Endodermal cell (in vitro differentiated cells): ENCODE measurements around the gene NDOR1. TPM values are rescaled to one million over a fixed set of nuclear protein-coding genes. Genes with fewer than 3 reads are reported as not detected.

ENCODE experiments used
- DNase-seq: peaks from one replicate; pipeline ENCODE4 v3.0.0-alpha.2; 2017
- H3K27ac ChIP-seq: 2 replicates; pipeline ENCODE4 v1.5.1; 2013; ENCODE audit warnings: mild to moderate bottlenecking, low read depth, low read length, moderate library complexity
- H3K27me3 ChIP-seq: 2 replicates; pipeline ENCODE4 v1.6.1; 2013; ENCODE audit warnings: mild to moderate bottlenecking, low read length, moderate library complexity; ENCODE audit not compliant: insufficient read depth, control insufficient read depth, poor library complexity, severe bottlenecking
- H3K36me3 ChIP-seq: 2 replicates; pipeline ENCODE4 v1.7.0; 2013; ENCODE audit warnings: mild to moderate bottlenecking, low read length, moderate library complexity; ENCODE audit not compliant: control insufficient read depth, insufficient read depth
- H3K4me1 ChIP-seq: one replicate; pipeline ENCODE4 v1.7.0; 2013; ENCODE audit warnings: low read length; ENCODE audit not compliant: control insufficient read depth, insufficient read depth
- H3K4me3 ChIP-seq: 2 replicates; pipeline ENCODE4 v1.5.1; 2013; ENCODE audit warnings: mild to moderate bottlenecking, low read length, moderate library complexity
- H3K9ac ChIP-seq: 2 replicates; pipeline ENCODE4 v1.6.1; 2013; ENCODE audit warnings: mild to moderate bottlenecking, low read length, moderate library complexity; ENCODE audit not compliant: poor library complexity, severe bottlenecking; ENCODE audit errors: extremely low read depth
- H3K9me3 ChIP-seq: 2 replicates; pipeline ENCODE4 v1.6.1; 2013; ENCODE audit warnings: mild to moderate bottlenecking, low read length, moderate library complexity; ENCODE audit not compliant: control insufficient read depth
- H3K27ac Mint-ChIP-seq: 2 replicates; pipeline ENCODE4 v1.8.0; 2020; ENCODE audit warnings: mixed read lengths
- H3K27me3 Mint-ChIP-seq: 2 replicates; pipeline ENCODE4 v1.8.0; 2021; ENCODE audit warnings: mild to moderate bottlenecking, mixed read lengths; ENCODE audit not compliant: insufficient read depth
- H3K36me3 Mint-ChIP-seq: 2 replicates; pipeline ENCODE4 v1.8.0; 2020; ENCODE audit warnings: low read depth, mixed read lengths
- H3K4me1 Mint-ChIP-seq: 2 replicates; pipeline ENCODE4 v1.8.0; 2020; ENCODE audit warnings: mixed read lengths
- H3K4me3 Mint-ChIP-seq: 2 replicates; pipeline ENCODE4 v1.8.0; 2020; ENCODE audit warnings: mild to moderate bottlenecking, moderate library complexity, mixed read lengths
- H3K9me3 Mint-ChIP-seq: 2 replicates; pipeline ENCODE4 v1.8.0; 2020; ENCODE audit warnings: mild to moderate bottlenecking, mixed read lengths
- WGBS, 2 experiments: methylation state at CpG; one replicate each; pipeline versions ENCODE4 v1.1.5 to v1.1.7; 2013; ENCODE audit warnings: missing lambda C conversion rate in 2 of 2, mixed read lengths in 1 of 2; ENCODE audit not compliant: insufficient coverage in 1 of 2, insufficient read length in 1 of 2; 5-methylcytosine and 5-hydroxymethylcytosine counted together
- total RNA-seq, 2 donors: library from RNA; stranded (reverse); fragmentation: NEBNext Ultra II Directional in 1 of 2; extraction: Animal tissue kit (Norgen Biotek cat#: 25700) in 1 of 2; gene quantifications; 2 replicates in 1 of 2; 3 replicates in 1 of 2; pipeline ENCODE4 v1.2.1, GENCODE V29; 2021
- TF ChIP-seq, protein P1 (sequence below): fragments of 200-600 bp; sonication (generic); conservative IDR thresholded peaks from 2 replicates; pipeline ENCODE4 v1.5.0; 2021; ENCODE audit warnings: antibody characterized with exemption, mild to moderate bottlenecking

The NDOR1 gene
- total RNA-seq, 2 donors from 2014 or later, result 39.2 to 41.4 TPM

DNA sequence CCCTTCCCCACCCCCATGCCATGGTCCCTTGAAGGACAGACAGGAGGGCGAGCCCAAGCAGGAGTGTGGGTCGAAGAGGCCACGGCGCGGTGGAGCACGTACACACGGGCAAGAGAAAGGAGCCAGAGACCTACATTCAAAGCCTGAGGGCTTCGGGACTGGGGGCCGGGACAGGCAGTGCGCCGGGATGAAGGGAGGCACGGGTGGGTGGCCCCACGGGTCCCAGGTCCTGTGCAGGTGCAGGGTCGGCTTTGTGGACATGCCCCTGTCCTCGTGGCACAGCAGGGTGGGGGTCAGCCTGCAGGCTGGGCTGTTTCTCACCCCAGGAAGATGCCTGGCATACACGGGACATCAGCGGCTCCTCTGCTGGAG is 45.5 kb upstream of the NDOR1 start:
- no peak overlapping the region for H3K27ac ChIP-seq
- H3K4me1 Mint-ChIP-seq, result no peaks in the 10 kb centered on the region
- no peak overlapping the region for H3K4me3 ChIP-seq
- H3K9me3 Mint-ChIP-seq, result no peaks in the 10 kb centered on the region
- TF ChIP-seq, protein P1, sequence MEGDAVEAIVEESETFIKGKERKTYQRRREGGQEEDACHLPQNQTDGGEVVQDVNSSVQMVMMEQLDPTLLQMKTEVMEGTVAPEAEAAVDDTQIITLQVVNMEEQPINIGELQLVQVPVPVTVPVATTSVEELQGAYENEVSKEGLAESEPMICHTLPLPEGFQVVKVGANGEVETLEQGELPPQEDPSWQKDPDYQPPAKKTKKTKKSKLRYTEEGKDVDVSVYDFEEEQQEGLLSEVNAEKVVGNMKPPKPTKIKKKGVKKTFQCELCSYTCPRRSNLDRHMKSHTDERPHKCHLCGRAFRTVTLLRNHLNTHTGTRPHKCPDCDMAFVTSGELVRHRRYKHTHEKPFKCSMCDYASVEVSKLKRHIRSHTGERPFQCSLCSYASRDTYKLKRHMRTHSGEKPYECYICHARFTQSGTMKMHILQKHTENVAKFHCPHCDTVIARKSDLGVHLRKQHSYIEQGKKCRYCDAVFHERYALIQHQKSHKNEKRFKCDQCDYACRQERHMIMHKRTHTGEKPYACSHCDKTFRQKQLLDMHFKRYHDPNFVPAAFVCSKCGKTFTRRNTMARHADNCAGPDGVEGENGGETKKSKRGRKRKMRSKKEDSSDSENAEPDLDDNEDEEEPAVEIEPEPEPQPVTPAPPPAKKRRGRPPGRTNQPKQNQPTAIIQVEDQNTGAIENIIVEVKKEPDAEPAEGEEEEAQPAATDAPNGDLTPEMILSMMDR, result no peak
- H3K36me3 ChIP-seq, result no peaks in the 10 kb centered on the region
- no peak overlapping the region for H3K4me3 Mint-ChIP-seq
- no peaks in the 10 kb centered on the region for H3K9me3 ChIP-seq
- H3K36me3 Mint-ChIP-seq, result no peaks in the 10 kb centered on the region
- peaks cover 94% of the 10 kb centered on the region for H3K27me3 Mint-ChIP-seq
- H3K27me3 ChIP-seq, result peaks cover 100% of the 10 kb centered on the region
- no peak overlapping the region for H3K27ac Mint-ChIP-seq
- H3K4me1 ChIP-seq, result no peaks in the 10 kb centered on the region
- H3K9ac ChIP-seq, result no peak overlapping the region
- DNase-seq, result no peak
- 63 to 78% methylated on average over 14 to 17 of the region's 17 CpGs for WGBS, 2 experiments

DNA sequence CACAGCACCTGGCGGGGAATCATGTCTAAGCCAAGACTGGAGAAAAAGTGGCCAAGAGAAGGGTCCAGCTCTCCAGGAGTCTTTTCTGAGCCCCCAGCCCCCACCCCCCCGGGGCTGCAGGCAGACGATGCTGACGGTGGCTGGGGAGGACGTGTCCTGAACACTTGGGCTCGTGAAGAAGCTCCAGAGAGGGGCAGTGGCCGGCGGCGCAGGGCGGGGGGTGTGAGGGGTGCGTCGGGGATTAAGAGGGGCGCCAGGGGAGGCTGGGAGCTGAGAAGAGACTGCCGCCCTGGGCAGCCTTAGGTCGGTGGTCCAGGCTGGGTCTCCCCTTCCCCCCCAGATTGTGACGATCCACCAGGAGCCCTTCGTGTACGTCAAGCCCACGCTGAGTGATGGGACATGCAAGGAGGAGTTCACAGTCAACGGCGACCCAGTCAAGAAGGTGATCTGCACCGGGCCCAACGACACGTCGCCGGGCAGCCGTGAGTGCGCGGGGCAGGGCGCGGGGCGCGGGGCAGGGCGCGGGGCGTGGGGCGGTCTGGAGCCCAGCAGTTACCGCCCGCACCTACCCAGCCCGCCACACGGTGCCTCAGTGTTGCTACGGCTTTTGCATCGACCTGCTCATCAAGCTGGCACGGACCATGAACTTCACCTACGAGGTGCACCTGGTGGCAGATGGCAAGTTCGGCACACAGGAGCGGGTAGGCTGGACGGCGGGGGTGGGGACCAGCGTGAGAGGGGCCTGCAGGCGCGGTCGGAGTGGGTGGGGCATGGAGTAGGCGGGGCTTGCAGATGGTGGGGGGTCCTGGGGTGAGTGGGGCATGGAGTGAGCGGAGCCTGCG is 44.6 kb upstream of the NDOR1 start:
- no peak for DNase-seq
- H3K9me3 ChIP-seq, result no peaks in the 10 kb centered on the region
- H3K4me1 Mint-ChIP-seq, result no peaks in the 10 kb centered on the region
- H3K27me3 Mint-ChIP-seq, result peaks cover 94% of the 10 kb centered on the region
- no peak overlapping the region for H3K27ac Mint-ChIP-seq
- no peaks in the 10 kb centered on the region for H3K9me3 Mint-ChIP-seq
- H3K4me3 Mint-ChIP-seq, result no peak overlapping the region
- WGBS, 2 experiments, result 67 to 77% methylated on average over 30 to 56 of the region's 56 CpGs
- H3K27ac ChIP-seq, result no peak overlapping the region
- peaks cover 100% of the 10 kb centered on the region for H3K27me3 ChIP-seq
- no peaks in the 10 kb centered on the region for H3K36me3 ChIP-seq
- H3K36me3 Mint-ChIP-seq, result no peaks in the 10 kb centered on the region
- H3K9ac ChIP-seq, result no peak overlapping the region
- no peak overlapping the region for H3K4me3 ChIP-seq
- H3K4me1 ChIP-seq, result no peaks in the 10 kb centered on the region
- TF ChIP-seq, protein P1, result no peak

DNA sequence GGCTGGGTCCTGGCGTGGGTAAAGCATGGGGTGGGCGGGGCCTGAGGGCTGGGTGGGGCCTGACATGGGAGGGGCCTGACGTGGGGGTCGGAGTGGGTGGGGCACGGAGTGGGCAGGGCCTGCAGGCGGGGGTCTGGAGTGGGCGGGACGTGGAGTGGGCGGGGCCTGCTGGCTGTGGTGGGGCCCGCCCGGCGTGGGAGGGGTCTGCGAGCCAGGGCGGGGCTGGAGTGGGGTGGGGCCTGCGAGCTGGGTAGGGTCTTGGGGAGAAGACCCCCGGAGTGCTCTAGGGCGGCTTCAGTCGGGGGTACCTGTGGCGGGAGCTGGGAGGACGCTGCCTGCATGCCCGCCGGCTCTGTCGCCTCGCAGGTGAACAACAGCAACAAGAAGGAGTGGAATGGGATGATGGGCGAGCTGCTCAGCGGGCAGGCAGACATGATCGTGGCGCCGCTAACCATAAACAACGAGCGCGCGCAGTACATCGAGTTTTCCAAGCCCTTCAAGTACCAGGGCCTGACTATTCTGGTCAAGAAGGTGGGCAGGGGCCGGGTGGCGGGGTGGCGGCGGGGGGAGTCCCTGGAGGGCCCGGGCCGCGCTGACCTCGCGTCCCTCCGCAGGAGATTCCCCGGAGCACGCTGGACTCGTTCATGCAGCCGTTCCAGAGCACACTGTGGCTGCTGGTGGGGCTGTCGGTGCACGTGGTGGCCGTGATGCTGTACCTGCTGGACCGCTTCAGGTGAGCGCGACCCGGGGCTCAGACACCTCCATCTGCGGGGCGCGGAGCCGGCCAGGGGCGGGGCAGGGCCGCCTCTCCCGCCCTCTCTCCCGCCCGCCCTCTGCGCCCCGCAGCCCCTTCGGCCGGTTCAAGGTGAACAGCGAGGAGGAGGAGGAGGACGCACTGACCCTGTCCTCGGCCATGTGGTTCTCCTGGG is 43.7 kb upstream of the NDOR1 start:
- H3K4me1 Mint-ChIP-seq, result no peaks in the 10 kb centered on the region
- peak; percentile 79 for DNase-seq

More for the DNA sequence above, 43.7 kb upstream of the NDOR1 start:
- Histone ChIP-seq H3K27me3 (peaks cover 100% of the 10 kb centered on the region), H3K27ac (no peak overlapping the region), H3K4me3 (no peak overlapping the region), H3K4me1 (no peaks in the 10 kb centered on the region), H3K9ac (no peak overlapping the region), H3K9me3 (no peaks in the 10 kb centered on the region), H3K36me3 (no peaks in the 10 kb centered on the region)
- Mint-ChIP-seq H3K27ac (no peak overlapping the region), H3K4me3 (no peak overlapping the region), H3K36me3 (no peaks in the 10 kb centered on the region), H3K9me3 (no peaks in the 10 kb centered on the region), H3K27me3 (peaks cover 95% of the 10 kb centered on the region)
- WGBS, 2 experiments, result 26 to 42% methylated on average over 25 to 69 of the region's 71 CpGs
- TF ChIP-seq, protein P1, result no peak
